Astrocyte (in vitro differentiated cells and primary cell): Measurements from ENCODE around the gene ZCCHC24. TPM values are rescaled to one million over a fixed set of nuclear protein-coding genes. Genes with fewer than 3 reads are reported as not detected.
A peak's percentile ranks its signal among the peaks of the same experiment; 100 is the strongest.

Experiments used
- DNase-seq: peaks from one replicate; pipeline ENCODE4 v3.0.0-alpha.2; 2010; ENCODE audit warnings: low read depth
- FAIRE-seq: peaks from 2 replicates; lab custom pipeline; 2011; peaks lifted over from hg19 to GRCh38; lab: Jason Lieb, UNC
- H2AFZ ChIP-seq: 2 replicates; pipeline ENCODE4 v1.6.0; 2012; ENCODE audit warnings: low read depth, low read length, inconsistent platforms
- H3K27ac ChIP-seq: 2 replicates; pipeline ENCODE4 v1.5.1; 2011; ENCODE audit warnings: low read depth, low read length, inconsistent platforms
- H3K27me3 ChIP-seq: 2 replicates; pipeline ENCODE4 v1.6.0; 2011; ENCODE audit warnings: low read length, inconsistent platforms; ENCODE audit not compliant: insufficient read depth
- H3K36me3 ChIP-seq: 2 replicates; pipeline ENCODE4 v1.5.1; 2011; ENCODE audit warnings: low read length, inconsistent platforms; ENCODE audit not compliant: insufficient read depth
- H3K4me1 ChIP-seq: 2 replicates; pipeline ENCODE4 v1.5.1; 2011; ENCODE audit warnings: low read length, inconsistent platforms; ENCODE audit not compliant: insufficient read depth
- H3K4me2 ChIP-seq: 2 replicates; pipeline ENCODE4 v1.6.0; 2012; ENCODE audit warnings: low read length, inconsistent platforms
- H3K4me3 ChIP-seq: 2 replicates; pipeline ENCODE4 v1.5.1; 2011; ENCODE audit warnings: low read depth, mild to moderate bottlenecking, low read length, inconsistent platforms; ENCODE audit not compliant: insufficient read depth
- H3K79me2 ChIP-seq: 2 replicates; pipeline ENCODE4 v1.6.0; 2012; ENCODE audit warnings: mild to moderate bottlenecking, low read length, inconsistent platforms; ENCODE audit not compliant: insufficient read depth
- H3K9ac ChIP-seq: 2 replicates; pipeline ENCODE4 v1.6.0; 2012; ENCODE audit warnings: mild to moderate bottlenecking, low read length, inconsistent platforms
- H3K9me3 ChIP-seq: 2 replicates; pipeline ENCODE4 v1.5.1; 2012; ENCODE audit warnings: low read depth, mild to moderate bottlenecking, low read length, inconsistent platforms; ENCODE audit not compliant: insufficient read depth
- H4K20me1 ChIP-seq: 2 replicates; pipeline ENCODE4 v1.6.0; 2012; ENCODE audit warnings: low read length, inconsistent platforms; ENCODE audit not compliant: insufficient read depth
- H3K27ac Mint-ChIP-seq: one replicate; pipeline ENCODE4 v1.8.0; 2021; ENCODE audit warnings: mild to moderate bottlenecking, mixed read lengths; ENCODE audit not compliant: unreplicated experiment
- H3K27me3 Mint-ChIP-seq: one replicate; pipeline ENCODE4 v1.8.0; 2021; ENCODE audit warnings: low read depth, mixed read lengths; ENCODE audit not compliant: unreplicated experiment
- H3K36me3 Mint-ChIP-seq: one replicate; pipeline ENCODE4 v1.8.0; 2021; ENCODE audit warnings: low read depth, mixed read lengths; ENCODE audit not compliant: unreplicated experiment
- H3K4me1 Mint-ChIP-seq: one replicate; pipeline ENCODE4 v1.8.0; 2021; ENCODE audit warnings: low read depth, mixed read lengths; ENCODE audit not compliant: unreplicated experiment
- H3K4me3 Mint-ChIP-seq: one replicate; pipeline ENCODE4 v1.8.0; 2021; ENCODE audit warnings: mild to moderate bottlenecking, moderate library complexity, mixed read lengths; ENCODE audit not compliant: unreplicated experiment
- H3K9me3 Mint-ChIP-seq: one replicate; pipeline ENCODE4 v1.8.0; 2021; ENCODE audit warnings: mild to moderate bottlenecking, mixed read lengths; ENCODE audit not compliant: unreplicated experiment
- CTCF ChIP-seq: IDR thresholded peaks from 2 replicates; pipeline ENCODE4 v1.5.1; 2011; ENCODE audit warnings: low read depth, mild to moderate bottlenecking, inconsistent platforms, low read length, moderate library complexity; ENCODE audit not compliant: insufficient read depth
- EZH2 ChIP-seq: IDR thresholded peaks from 2 replicates; pipeline ENCODE4 v1.6.1; 2012; ENCODE audit warnings: mild to moderate bottlenecking, low read length, inconsistent platforms; ENCODE audit not compliant: insufficient read depth
- total RNA-seq: library from RNA; stranded (reverse); gene quantifications from 2 replicates; pipeline ENCODE4 v1.2.1, GENCODE V29; 2021

The ZCCHC24 gene
- total RNA-seq, 1 donor from 2014 or later = 21.4 TPM

- Histone ChIP-seq H2AFZ (no peak overlapping the region), H3K4me2 (no peak overlapping the region), H3K9ac (no peak overlapping the region), H3K79me2 (no peaks in the 10 kb centered on the region), H3K27ac (no peak overlapping the region), H3K36me3 (no peaks in the 10 kb centered on the region), H3K27me3 (no peaks in the 10 kb centered on the region), H4K20me1 (no peaks in the 10 kb centered on the region), H3K4me3 (no peak overlapping the region), H3K4me1 (peaks cover under 1% of the 10 kb centered on the region), H3K9me3 (no peaks in the 10 kb centered on the region)
- Mint-ChIP-seq H3K4me1 (peaks cover 2% of the 10 kb centered on the region), H3K36me3 (no peaks in the 10 kb centered on the region), H3K27me3 (peaks cover 14% of the 10 kb centered on the region), H3K27ac (no peak overlapping the region), H3K9me3 (no peaks in the 10 kb centered on the region), H3K4me3 (no peak overlapping the region)
- FAIRE-seq (no peak), DNase-seq (no peak)
- TF ChIP-seq EZH2 (no peak), CTCF (no peak)
Observed at GRCh38 chr10:79457256-79457785, 11.9 kb upstream of the ZCCHC24 start.

DNA sequence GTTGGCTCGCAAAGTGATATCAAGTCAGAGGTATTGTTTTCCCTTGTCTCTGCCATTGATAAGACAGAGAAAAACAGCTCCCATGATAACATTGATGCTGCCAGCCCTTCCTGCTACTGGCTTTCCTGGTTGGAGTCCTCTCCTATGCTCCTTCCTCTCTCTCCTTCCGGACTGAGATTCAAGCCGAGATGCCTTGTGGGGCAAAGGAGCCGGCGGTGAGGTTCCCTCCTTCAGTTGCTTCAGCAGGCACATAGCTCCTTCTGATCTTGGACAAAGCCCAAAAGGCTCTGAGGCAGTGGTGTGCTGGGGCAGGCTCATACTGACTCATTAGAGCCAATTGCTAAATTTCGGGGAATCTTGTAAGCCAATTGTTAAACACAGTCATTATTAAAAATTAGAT is 8.8 kb upstream of the ZCCHC24 start:
- H3K27ac Mint-ChIP-seq = no peak overlapping the region
- Histone ChIP-seq H3K4me2 (no peak overlapping the region), H3K27ac (no peak overlapping the region), H3K27me3 (no peaks in the 10 kb centered on the region), H4K20me1 (no peaks in the 10 kb centered on the region), H3K4me3 (no peak overlapping the region), H3K9ac (no peak overlapping the region), H3K9me3 (no peaks in the 10 kb centered on the region), H3K36me3 (no peaks in the 10 kb centered on the region), H3K79me2 (no peaks in the 10 kb centered on the region), H2AFZ (no peak overlapping the region), H3K4me1 (peaks cover 4% of the 10 kb centered on the region)
- DNase-seq = peak; percentile 73
- FAIRE-seq = no peak
- H3K4me1 Mint-ChIP-seq = peaks cover 7% of the 10 kb centered on the region
- H3K4me3 Mint-ChIP-seq = no peak overlapping the region
- peaks cover 23% of the 10 kb centered on the region for H3K27me3 Mint-ChIP-seq
- H3K36me3 Mint-ChIP-seq = no peaks in the 10 kb centered on the region
- TF ChIP-seq CTCF (no peak), EZH2 (no peak)
- peaks cover 2% of the 10 kb centered on the region for H3K9me3 Mint-ChIP-seq

DNA sequence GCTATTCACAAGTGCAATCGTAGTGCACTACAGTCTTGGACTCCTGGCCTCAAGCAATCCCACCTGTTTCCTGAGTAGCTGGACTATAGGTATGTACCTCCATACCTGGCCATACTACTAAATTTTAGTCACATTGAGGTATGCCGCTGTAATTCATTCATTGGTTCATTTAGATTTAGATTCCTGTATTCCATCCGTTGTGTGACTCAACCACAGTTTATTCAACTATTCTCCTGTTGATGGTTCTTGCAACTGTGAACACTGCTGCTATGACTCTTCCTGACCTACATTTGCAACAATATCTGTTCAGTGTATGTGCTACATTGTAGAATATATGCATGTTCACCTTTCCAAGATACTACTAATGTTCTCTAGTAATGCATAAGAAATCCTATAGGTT is 8.0 kb upstream of the ZCCHC24 start:
- Mint-ChIP-seq H3K27ac (no peak overlapping the region), H3K36me3 (no peaks in the 10 kb centered on the region), H3K4me3 (no peak overlapping the region), H3K4me1 (peaks cover 7% of the 10 kb centered on the region), H3K9me3 (peaks cover 2% of the 10 kb centered on the region), H3K27me3 (peaks cover 16% of the 10 kb centered on the region)
- FAIRE-seq = no peak
- Histone ChIP-seq H3K4me1 (peaks cover 4% of the 10 kb centered on the region), H4K20me1 (no peaks in the 10 kb centered on the region), H3K4me2 (no peak overlapping the region), H3K27ac (no peak overlapping the region), H2AFZ (no peak overlapping the region), H3K9me3 (no peaks in the 10 kb centered on the region), H3K79me2 (no peaks in the 10 kb centered on the region), H3K27me3 (no peaks in the 10 kb centered on the region), H3K9ac (no peak overlapping the region), H3K4me3 (no peak overlapping the region), H3K36me3 (no peaks in the 10 kb centered on the region)
- TF ChIP-seq EZH2 (no peak), CTCF (no peak)
- no peak for DNase-seq
